ENCODE data around the gene KRT15. TPM values are rescaled to one million over a fixed set of nuclear protein-coding genes. Genes with fewer than 3 reads are reported as not detected.

The KRT15 gene
- total RNA-seq, 1 donor from 2014 or later: 2.9 TPM

DNA sequence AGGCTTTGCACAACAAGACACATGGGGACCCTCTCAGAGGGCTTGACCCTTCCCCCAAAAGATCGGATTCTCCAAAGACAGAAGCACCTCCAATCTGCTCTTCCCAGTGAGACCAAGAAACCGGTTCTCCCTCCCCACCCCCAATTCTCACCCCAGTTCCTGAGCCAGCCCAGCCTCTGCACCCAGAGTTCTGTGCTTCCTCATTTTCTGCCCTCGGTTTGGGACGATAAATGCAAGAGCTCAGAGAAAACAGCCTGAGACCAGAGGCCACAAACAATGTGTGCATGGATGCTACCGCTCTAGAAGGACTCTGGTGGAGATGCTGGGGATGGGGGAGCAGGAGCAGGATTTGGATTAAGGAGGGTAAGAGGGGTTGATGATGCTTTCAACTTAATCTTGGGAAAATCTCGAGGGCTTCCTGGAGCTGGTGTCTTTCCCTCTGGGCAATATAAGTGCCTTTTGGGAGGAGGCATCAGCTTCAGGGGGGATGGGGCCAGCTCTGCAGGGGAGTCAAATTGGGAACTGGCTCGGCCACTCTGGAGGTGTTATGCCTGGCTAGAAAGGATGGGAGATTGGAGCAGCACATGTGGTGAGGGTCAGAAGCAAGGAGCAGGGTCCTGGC lies 6.0 kb downstream of the KRT15 start:
- no peak overlapping the region for H3K4me3 Mint-ChIP-seq (ENCODE audit: low read depth)
- TF ChIP-seq, protein P1, sequence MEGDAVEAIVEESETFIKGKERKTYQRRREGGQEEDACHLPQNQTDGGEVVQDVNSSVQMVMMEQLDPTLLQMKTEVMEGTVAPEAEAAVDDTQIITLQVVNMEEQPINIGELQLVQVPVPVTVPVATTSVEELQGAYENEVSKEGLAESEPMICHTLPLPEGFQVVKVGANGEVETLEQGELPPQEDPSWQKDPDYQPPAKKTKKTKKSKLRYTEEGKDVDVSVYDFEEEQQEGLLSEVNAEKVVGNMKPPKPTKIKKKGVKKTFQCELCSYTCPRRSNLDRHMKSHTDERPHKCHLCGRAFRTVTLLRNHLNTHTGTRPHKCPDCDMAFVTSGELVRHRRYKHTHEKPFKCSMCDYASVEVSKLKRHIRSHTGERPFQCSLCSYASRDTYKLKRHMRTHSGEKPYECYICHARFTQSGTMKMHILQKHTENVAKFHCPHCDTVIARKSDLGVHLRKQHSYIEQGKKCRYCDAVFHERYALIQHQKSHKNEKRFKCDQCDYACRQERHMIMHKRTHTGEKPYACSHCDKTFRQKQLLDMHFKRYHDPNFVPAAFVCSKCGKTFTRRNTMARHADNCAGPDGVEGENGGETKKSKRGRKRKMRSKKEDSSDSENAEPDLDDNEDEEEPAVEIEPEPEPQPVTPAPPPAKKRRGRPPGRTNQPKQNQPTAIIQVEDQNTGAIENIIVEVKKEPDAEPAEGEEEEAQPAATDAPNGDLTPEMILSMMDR (IDR thresholded peaks at IDR 0.05; ENCODE audit: unreplicated experiment): no peak
- no peaks in the 10 kb centered on the region for H3K9me3 Mint-ChIP-seq (ENCODE audit: low read depth)
- H3K36me3 Mint-ChIP-seq (ENCODE audit: insufficient read depth): no peaks in the 10 kb centered on the region
- no peak overlapping the region for H3K27ac Mint-ChIP-seq
- H3K27me3 Mint-ChIP-seq: no peaks in the 10 kb centered on the region
- no peak for DNase-seq (ENCODE audit: low spot score, unreplicated experiment)
- peaks cover 9% of the 10 kb centered on the region for H3K4me1 Mint-ChIP-seq (ENCODE audit: low read depth)

DNA sequence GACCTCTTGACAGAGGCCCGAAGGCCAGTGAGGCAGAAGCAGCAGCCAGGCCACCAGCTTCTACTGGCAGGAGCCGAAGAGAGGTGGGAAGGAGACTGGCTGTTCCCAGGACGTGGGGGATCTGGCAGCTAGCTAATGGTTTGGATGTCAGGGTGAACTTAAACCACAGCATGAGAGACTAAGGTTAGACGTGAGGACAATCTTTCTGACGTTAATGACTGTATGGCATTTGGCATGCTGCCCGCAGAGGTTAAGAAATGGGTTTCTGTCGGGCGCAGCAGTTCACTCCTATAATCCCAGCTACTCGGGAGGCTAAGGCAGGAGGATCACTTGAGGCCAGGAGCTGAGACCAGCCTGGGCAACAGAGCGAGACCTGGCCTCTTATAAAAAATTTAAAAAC lies 7.0 kb downstream of the KRT15 start:
- Mint-ChIP-seq H3K27ac (no peak overlapping the region), H3K4me3 (ENCODE audit: low read depth) (no peak overlapping the region), H3K4me1 (ENCODE audit: low read depth) (peaks cover 11% of the 10 kb centered on the region), H3K9me3 (ENCODE audit: low read depth) (no peaks in the 10 kb centered on the region), H3K36me3 (ENCODE audit: insufficient read depth) (no peaks in the 10 kb centered on the region), H3K27me3 (no peaks in the 10 kb centered on the region)
- TF ChIP-seq, protein P1 (IDR thresholded peaks at IDR 0.05; ENCODE audit: unreplicated experiment): no peak
- DNase-seq (ENCODE audit: low spot score, unreplicated experiment): no peak

DNA sequence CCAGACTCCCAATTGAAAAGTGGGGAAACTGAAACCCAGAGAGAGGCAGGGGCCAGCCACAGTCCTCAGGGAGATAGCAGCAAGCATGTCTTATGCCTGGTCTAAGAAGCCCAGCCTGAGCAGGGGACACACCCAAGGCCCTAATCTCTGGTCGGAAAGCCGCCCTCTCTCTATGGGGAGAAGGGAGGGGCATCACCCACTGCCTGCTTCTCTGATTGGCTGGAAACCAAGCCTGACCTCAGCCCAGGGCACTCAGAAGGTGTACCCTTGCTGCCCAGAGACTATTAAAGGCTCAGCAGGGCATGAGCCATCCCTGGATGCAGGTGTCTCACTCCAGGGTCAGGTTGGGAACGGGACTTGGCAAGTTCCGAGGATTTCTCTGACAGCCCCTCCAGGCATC lies 7.6 kb downstream of the KRT15 start:
- Mint-ChIP-seq H3K4me3 (ENCODE audit: low read depth) (no peak overlapping the region), H3K27ac (no peak overlapping the region), H3K4me1 (ENCODE audit: low read depth) (peaks cover 16% of the 10 kb centered on the region), H3K27me3 (no peaks in the 10 kb centered on the region), H3K9me3 (ENCODE audit: low read depth) (no peaks in the 10 kb centered on the region), H3K36me3 (ENCODE audit: insufficient read depth) (no peaks in the 10 kb centered on the region)
- DNase-seq (ENCODE audit: low spot score, unreplicated experiment): no peak
- TF ChIP-seq, protein P1 (IDR thresholded peaks at IDR 0.05; ENCODE audit: unreplicated experiment): no peak

DNA sequence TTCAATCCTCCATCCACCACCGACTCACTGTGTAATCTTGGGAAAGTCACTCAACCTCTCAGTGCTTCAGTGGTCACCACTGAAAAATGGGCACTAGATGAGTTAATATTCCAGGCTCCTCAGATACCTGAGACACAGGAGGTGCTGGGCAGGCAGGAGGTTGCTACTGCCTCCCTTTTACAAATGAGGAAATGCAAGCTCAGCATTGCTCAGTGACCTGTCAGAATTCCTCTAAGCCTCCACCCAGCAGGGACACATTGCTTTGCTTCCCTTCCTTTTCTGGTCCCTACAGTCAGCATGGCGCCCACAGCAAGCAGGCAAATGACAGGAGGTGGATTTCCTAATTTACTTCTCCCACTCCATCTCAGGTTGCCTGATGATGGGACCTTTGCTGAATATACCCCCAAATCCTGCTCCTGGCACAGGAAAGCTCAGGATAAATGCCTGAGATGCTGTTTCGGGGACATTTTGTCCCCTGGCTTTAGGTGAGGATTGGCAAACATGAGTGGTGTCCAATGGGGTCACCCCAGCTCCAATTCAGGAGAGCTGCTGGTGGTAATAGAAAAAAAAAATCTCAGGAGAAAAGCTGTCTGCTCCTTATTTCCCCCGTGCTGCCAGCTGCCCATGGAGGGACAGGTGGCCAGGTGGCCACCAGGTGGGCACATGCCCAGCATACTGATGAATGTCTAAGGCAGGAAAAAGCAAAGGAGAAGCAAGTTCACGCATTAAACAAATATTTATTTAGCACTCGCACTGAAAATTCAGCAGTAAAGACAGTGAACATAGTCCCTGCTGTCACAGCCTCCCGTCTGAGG lies 8.2 kb downstream of the KRT15 start:
- Mint-ChIP-seq H3K36me3 (ENCODE audit: insufficient read depth) (no peaks in the 10 kb centered on the region), H3K27ac (peak overlapping the region; percentile 62), H3K4me1 (ENCODE audit: low read depth) (peaks cover 18% of the 10 kb centered on the region), H3K9me3 (ENCODE audit: low read depth) (no peaks in the 10 kb centered on the region), H3K4me3 (ENCODE audit: low read depth) (no peak overlapping the region), H3K27me3 (no peaks in the 10 kb centered on the region)
- TF ChIP-seq, protein P1 (IDR thresholded peaks at IDR 0.05; ENCODE audit: unreplicated experiment): no peak
- no peak for DNase-seq (ENCODE audit: low spot score, unreplicated experiment)

DNA sequence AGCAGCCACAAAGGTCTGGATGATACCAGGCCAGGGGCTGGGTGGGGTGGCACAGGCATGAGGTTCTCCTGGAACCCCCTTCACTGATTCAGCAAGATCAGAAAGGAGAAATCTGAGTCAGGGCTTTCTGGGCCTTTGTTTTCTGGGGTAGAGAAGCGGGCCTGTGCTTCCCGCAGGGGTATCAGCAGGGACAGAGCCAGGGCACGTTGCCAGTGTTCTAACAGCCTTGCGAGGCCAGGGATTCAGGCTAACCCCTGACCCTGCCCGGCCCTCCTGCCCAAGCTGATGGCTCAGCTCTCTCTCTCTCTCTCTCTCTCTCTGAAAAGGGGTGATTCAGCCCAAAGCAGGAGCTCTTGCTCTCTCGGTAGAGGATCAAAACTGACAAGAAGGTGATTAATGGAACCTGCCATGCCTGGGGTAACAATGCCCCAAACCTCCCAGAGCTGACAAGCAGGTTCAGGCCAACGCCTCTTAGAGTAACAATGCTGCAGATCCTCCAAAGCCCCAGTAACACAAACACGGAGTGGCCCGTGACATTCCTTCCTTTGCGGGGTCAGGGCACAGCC lies 11.3 kb downstream of the KRT15 start:
- Mint-ChIP-seq H3K27me3 (peaks cover 3% of the 10 kb centered on the region), H3K27ac (peak overlapping the region; percentile 80), H3K4me3 (ENCODE audit: low read depth) (no peak overlapping the region), H3K4me1 (ENCODE audit: low read depth) (peaks cover 21% of the 10 kb centered on the region), H3K36me3 (ENCODE audit: insufficient read depth) (no peaks in the 10 kb centered on the region), H3K9me3 (ENCODE audit: low read depth) (no peaks in the 10 kb centered on the region)
- no peak for DNase-seq (ENCODE audit: low spot score, unreplicated experiment)
- TF ChIP-seq, protein P1 (IDR thresholded peaks at IDR 0.05; ENCODE audit: unreplicated experiment): no peak

Measured in progenitor cell of endocrine pancreas (in vitro differentiated cells).